HepG2 (cell line): ENCODE measurements around the gene HYAL1. TPM values are rescaled to one million over a fixed set of nuclear protein-coding genes. Genes with fewer than 3 reads are reported as not detected.
A peak's percentile ranks its signal among the peaks of the same experiment; 100 is the strongest.

Experiments
- AGO2 ChIP-seq: fragments of 200-400 bp; formaldehyde crosslinking; optimal IDR thresholded peaks from 2 replicates; pipeline ENCODE3; 2017; ENCODE audit warnings: mild to moderate bottlenecking, low read depth, low read length, moderate library complexity
- HOXA5 ChIP-seq: sonication (generic); formaldehyde crosslinking; IDR thresholded peaks from 2 replicates; pipeline ENCODE4 v1.4.0; 2020; ENCODE audit warnings: missing genetic modification reagents
- MED1 ChIP-seq: sonication (generic); formaldehyde crosslinking; IDR thresholded peaks from 2 replicates; pipeline ENCODE4 v1.4.0; 2020; ENCODE audit warnings: missing genetic modification reagents
- NR0B2 ChIP-seq: sonication (generic); formaldehyde crosslinking; IDR thresholded peaks from 2 replicates; pipeline ENCODE4 v1.4.0; 2020; ENCODE audit warnings: mild to moderate bottlenecking, missing genetic modification reagents
- TEAD3 ChIP-seq: optimal IDR thresholded peaks from 2 replicates; pipeline ENCODE3; 2016; ENCODE audit warnings: borderline replicate concordance
- TSC22D2 ChIP-seq: sonication (generic); formaldehyde crosslinking; IDR thresholded peaks from 2 replicates; pipeline ENCODE4 v1.5.1; 2020; ENCODE audit warnings: missing genetic modification reagents, mild to moderate bottlenecking, borderline replicate concordance
- ZBTB7A ChIP-seq: sonication (generic); formaldehyde crosslinking; IDR thresholded peaks from 2 replicates; pipeline ENCODE4 v1.8.0; 2022; ENCODE audit warnings: mild to moderate bottlenecking, missing genetic modification reagents
- ZNF143 ChIP-seq: sonication (generic); formaldehyde crosslinking; IDR thresholded peaks from 2 replicates; pipeline ENCODE4 v1.4.0; 2020; ENCODE audit warnings: missing genetic modification reagents
- ZNF331 ChIP-seq: sonication (generic); formaldehyde crosslinking; IDR thresholded peaks from 2 replicates; pipeline ENCODE4 v1.4.0; 2020; ENCODE audit warnings: missing genetic modification reagents
- ZNF34 ChIP-seq: sonication (generic); formaldehyde crosslinking; IDR thresholded peaks from 2 replicates; pipeline ENCODE4 v1.4.0; 2020; ENCODE audit warnings: mild to moderate bottlenecking, missing genetic modification reagents, borderline replicate concordance
- ZNF343 ChIP-seq: sonication (generic); formaldehyde crosslinking; IDR thresholded peaks from 2 replicates; pipeline ENCODE4 v1.4.0; 2020; ENCODE audit warnings: mild to moderate bottlenecking, missing genetic modification reagents
- ZNF619 ChIP-seq: sonication (generic); formaldehyde crosslinking; IDR thresholded peaks from 2 replicates; pipeline ENCODE4 v1.4.0; 2020; ENCODE audit warnings: mild to moderate bottlenecking, missing genetic modification reagents
- ZNF768 ChIP-seq: sonication (generic); formaldehyde crosslinking; IDR thresholded peaks from 2 replicates; pipeline ENCODE4 v1.4.0; 2020; ENCODE audit warnings: missing genetic modification reagents
- polyA plus RNA-seq, 8 experiments: library from polyadenylated mRNA; depleted of rRNA in 3 of 8; stranded (reverse) in 7 of 8; unstranded in 1 of 8; fragments of >200 nt; fragmentation: Illumina TruSeq in 4 of 8; extraction: Trizol in 4 of 8; gene quantifications; 2 replicates each; pipeline versions ENCODE4 v1.2.1 to v1.2.3, GENCODE V29; 2011 to 2016; ENCODE audit warnings: low read depth in 4 of 8, missing spikeins in 1 of 8, mixed read lengths in 1 of 8; ENCODE audit not compliant: insufficient read depth in 1 of 8
- total RNA-seq, 5 experiments: library from RNA; depleted of rRNA; stranded (reverse); fragments of >200 nt; fragmentation: Illumina TruSeq; extraction: Trizol; gene quantifications; 2 replicates each; pipeline ENCODE4 v1.2.3, GENCODE V29; 2016; ENCODE audit warnings: low read depth in 1 of 5
- TF ChIP-seq, protein P1 (sequence below): sonication (generic); formaldehyde crosslinking; IDR thresholded peaks from 2 replicates; pipeline ENCODE4 v1.8.0; 2022; ENCODE audit warnings: low read depth, missing genetic modification reagents
- TF ChIP-seq, protein P2 (sequence below): IDR thresholded peaks from 2 replicates; pipeline ENCODE4 v1.6.1; 2016
- TF ChIP-seq, protein P3 (sequence below): sonication (generic); formaldehyde crosslinking; IDR thresholded peaks from 2 replicates; pipeline ENCODE4 v1.9.0; 2021; ENCODE audit warnings: missing genetic modification reagents, mild to moderate bottlenecking, borderline replicate concordance
- TF ChIP-seq, protein P4 (sequence below): IDR thresholded peaks from 2 replicates; pipeline ENCODE4 v1.6.1; 2018; ENCODE audit warnings: missing genetic modification reagents

HYAL1 gene
- total and polyA plus RNA-seq, 2 of the 13 experiments (the other 11 are each of a cell fraction or from before 2014, with no cell fraction given): 76.5 to 193 TPM

DNA sequence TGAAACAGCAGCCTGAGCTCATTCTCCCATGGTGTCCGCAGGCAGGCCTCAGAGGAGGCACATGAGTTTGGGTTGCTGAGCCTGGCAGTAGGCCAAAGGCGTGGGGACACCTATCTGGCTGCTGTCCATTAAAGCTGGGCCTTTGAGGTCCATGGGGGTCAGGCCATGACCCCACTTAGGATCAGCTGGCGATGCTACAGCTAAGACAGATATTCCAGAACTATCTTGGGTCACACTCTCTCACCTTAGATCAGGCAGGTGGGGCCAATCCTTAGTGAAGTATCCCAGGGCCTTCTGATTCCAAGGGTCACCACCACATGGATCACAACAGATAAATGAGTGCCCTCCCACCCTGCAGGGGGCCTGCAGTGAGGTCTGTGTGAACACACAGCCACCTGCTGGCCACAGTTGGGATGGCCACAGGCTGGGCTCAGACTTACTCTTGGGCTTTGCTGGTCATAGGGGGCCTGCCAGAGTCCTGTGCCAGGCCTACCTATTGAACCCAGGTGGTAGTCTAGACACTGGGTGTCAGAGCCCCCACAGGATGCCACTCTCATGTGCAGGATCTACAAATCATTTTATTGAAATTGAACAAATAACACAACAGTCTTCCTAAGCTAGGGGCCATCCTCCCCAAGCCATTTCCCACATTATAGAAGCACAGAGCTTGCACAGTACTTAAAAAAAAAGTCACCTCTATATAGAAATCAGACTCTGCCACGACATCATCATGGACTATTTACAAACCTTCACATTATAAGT, 21.2 kb upstream of the HYAL1 start (continued):
- no peak for TF ChIP-seq AGO2
- TF ChIP-seq ZBTB7A: peak; percentile 88
- TF ChIP-seq TSC22D2 (CRISPR knock-in tag): no peak
- TF ChIP-seq, protein P1, sequence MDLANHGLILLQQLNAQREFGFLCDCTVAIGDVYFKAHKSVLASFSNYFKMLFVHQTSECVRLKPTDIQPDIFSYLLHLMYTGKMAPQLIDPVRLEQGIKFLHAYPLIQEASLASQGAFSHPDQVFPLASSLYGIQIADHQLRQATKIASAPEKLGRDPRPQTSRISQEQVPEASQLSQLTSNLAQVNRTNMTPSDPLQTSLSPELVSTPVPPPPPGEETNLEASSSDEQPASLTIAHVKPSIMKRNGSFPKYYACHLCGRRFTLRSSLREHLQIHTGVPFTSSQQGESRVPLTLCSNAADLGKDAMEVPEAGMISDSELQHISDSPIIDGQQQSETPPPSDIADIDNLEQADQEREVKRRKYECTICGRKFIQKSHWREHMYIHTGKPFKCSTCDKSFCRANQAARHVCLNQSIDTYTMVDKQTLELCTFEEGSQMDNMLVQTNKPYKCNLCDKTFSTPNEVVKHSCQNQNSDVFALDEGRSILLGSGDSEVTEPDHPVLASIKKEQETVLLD (CRISPR knock-in tag): no peak
- no peak for TF ChIP-seq NR0B2 (CRISPR knock-in tag)
- TF ChIP-seq, protein P2, sequence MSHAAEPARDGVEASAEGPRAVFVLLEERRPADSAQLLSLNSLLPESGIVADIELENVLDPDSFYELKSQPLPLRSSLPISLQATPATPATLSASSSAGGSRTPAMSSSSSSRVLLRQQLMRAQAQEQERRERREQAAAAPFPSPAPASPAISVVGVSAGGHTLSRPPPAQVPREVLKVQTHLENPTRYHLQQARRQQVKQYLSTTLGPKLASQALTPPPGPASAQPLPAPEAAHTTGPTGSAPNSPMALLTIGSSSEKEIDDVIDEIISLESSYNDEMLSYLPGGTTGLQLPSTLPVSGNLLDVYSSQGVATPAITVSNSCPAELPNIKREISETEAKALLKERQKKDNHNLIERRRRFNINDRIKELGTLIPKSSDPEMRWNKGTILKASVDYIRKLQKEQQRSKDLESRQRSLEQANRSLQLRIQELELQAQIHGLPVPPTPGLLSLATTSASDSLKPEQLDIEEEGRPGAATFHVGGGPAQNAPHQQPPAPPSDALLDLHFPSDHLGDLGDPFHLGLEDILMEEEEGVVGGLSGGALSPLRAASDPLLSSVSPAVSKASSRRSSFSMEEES (CRISPR knock-in tag): no peak
- peak; percentile 35; the same call in 1 of the 2 replicates for TF ChIP-seq ZNF768 (CRISPR knock-in tag)
- peak; percentile 60; the same call in 1 of the 2 replicates for TF ChIP-seq ZNF143 (CRISPR knock-in tag)
- peak; percentile 80; the same call in 1 of the 2 replicates for TF ChIP-seq ZNF331 (CRISPR knock-in tag)
- 0 out of 2 replicates have a peak, but pooled peaks have one; percentile 50 for TF ChIP-seq ZNF34
- peak; percentile 51; the same call in 1 of the 2 replicates for TF ChIP-seq ZNF343
- peak; percentile 54 for TF ChIP-seq TEAD3 (CRISPR knock-in tag)
- TF ChIP-seq, protein P3, sequence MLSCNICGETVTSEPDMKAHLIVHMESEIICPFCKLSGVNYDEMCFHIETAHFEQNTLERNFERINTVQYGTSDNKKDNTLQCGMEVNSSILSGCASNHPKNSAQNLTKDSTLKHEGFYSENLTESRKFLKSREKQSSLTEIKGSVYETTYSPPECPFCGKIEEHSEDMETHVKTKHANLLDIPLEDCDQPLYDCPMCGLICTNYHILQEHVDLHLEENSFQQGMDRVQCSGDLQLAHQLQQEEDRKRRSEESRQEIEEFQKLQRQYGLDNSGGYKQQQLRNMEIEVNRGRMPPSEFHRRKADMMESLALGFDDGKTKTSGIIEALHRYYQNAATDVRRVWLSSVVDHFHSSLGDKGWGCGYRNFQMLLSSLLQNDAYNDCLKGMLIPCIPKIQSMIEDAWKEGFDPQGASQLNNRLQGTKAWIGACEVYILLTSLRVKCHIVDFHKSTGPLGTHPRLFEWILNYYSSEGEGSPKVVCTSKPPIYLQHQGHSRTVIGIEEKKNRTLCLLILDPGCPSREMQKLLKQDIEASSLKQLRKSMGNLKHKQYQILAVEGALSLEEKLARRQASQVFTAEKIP (CRISPR knock-in tag): no peak
- TF ChIP-seq HOXA5 (CRISPR knock-in tag): peak; percentile 63; the same call in 1 of the 2 replicates
- TF ChIP-seq, protein P4, sequence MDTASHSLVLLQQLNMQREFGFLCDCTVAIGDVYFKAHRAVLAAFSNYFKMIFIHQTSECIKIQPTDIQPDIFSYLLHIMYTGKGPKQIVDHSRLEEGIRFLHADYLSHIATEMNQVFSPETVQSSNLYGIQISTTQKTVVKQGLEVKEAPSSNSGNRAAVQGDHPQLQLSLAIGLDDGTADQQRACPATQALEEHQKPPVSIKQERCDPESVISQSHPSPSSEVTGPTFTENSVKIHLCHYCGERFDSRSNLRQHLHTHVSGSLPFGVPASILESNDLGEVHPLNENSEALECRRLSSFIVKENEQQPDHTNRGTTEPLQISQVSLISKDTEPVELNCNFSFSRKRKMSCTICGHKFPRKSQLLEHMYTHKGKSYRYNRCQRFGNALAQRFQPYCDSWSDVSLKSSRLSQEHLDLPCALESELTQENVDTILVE (CRISPR knock-in tag): no peak
- TF ChIP-seq ZNF619: no peak; the same call in 1 of the 2 replicates
- peak; percentile 62; the same call in 1 of the 2 replicates for TF ChIP-seq MED1 (CRISPR knock-in tag)
